T-helper 2 cell treated with Interferon-gamma antibody and Interleukin-4, amounts not matched to agents 5 μg/mL and 100 μg/mL, for 36 hours (primary cell): ENCODE results near the gene MIAT.

Experiments
- DNase-seq: peaks from one replicate; pipeline ENCODE4 v3.0.0; 2021; ENCODE audit warnings: low spot score
- H3K27ac Mint-ChIP-seq: one replicate; pipeline ENCODE4 v1.8.0; 2021; ENCODE audit warnings: mild to moderate bottlenecking, mixed read lengths
- H3K27me3 Mint-ChIP-seq: one replicate; pipeline ENCODE4 v1.8.0; 2021; ENCODE audit warnings: low read depth, mixed read lengths
- H3K36me3 Mint-ChIP-seq: one replicate; pipeline ENCODE4 v1.8.0; 2021; ENCODE audit warnings: low read depth, mixed read lengths
- H3K4me1 Mint-ChIP-seq: one replicate; pipeline ENCODE4 v1.8.0; 2021; ENCODE audit warnings: low read depth, mixed read lengths
- H3K4me3 Mint-ChIP-seq: one replicate; pipeline ENCODE4 v1.8.0; 2022; ENCODE audit warnings: mild to moderate bottlenecking, moderate library complexity, mixed read lengths
- H3K9me3 Mint-ChIP-seq: one replicate; pipeline ENCODE4 v1.8.0; 2021; ENCODE audit warnings: mixed read lengths

MIAT gene

DNA sequence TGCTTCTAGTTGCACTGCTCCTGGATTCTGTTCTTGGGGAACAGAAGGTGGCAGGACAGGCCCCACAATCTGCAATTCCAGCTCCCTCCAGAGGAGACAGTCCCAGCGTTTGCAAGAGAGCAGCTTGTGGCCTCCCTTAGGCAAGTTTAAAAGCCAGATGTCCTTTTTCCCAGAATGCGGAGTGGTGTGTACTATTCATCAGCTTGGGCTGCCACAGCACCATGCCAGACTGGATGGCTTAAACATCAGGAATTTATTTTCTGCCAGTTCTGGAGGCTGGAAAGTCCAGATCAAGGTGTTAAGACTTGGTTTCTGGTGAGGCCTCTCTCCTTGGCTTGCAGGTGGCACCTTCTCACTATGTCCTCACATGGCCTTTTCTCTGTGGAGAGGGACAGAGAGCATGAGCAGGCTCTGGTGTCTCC, 11.7 kb downstream of the MIAT start:
- H3K4me1 Mint-ChIP-seq = peaks cover 53% of the 10 kb centered on the region
- no peaks in the 10 kb centered on the region for H3K27me3 Mint-ChIP-seq
- no peak overlapping the region for H3K4me3 Mint-ChIP-seq
- DNase-seq = no peak
- H3K36me3 Mint-ChIP-seq = peaks cover 19% of the 10 kb centered on the region
- H3K9me3 Mint-ChIP-seq = no peaks in the 10 kb centered on the region
- peak overlapping the region; percentile 74 for H3K27ac Mint-ChIP-seq

- H3K36me3 Mint-ChIP-seq = peaks cover 27% of the 10 kb centered on the region
- no peak for DNase-seq
- H3K4me1 Mint-ChIP-seq = peaks cover 55% of the 10 kb centered on the region
- peak overlapping the region; percentile 98 for H3K4me3 Mint-ChIP-seq
- peak overlapping the region; percentile 100 for H3K27ac Mint-ChIP-seq
- H3K9me3 Mint-ChIP-seq = no peaks in the 10 kb centered on the region
- H3K27me3 Mint-ChIP-seq = no peaks in the 10 kb centered on the region
Measured at GRCh38 chr22:26670459-26670858, 13.1 kb downstream of the MIAT start.

DNA sequence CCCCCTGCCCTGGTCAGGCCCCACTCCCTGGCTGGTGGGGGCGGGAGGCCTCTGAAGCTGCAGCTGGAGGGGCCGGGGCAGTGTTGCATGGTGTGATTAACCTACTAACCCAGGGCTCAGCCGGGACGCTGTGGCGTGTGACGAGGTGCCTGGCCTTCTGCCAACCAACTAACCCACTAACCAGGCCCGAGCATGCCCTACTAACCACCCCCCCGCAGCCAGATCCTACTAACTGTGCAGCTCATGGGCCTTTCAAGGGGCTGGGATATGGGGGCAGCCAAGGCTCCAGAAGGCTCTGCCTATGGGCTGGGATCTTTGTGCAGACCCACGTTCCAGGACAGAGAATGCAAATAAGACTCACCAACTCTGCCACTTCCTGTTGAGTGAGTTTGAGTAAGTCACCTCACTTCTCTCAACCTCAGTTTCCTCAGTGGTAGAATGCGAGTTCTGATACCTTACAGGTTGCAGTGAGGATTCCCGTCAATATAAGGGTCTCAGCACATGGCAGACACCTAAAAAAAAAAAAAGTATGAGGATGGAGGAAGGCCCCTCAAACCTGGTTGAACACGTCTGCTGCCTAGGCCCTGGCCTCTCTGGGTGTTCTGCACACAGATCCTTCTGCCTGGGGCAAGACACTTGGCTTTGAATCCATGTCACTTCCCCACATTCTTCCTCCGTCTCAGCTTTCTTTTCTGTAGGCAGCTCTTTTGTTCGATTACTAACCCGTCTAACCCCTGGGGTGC, 14.1 kb downstream of the MIAT start:
- no peaks in the 10 kb centered on the region for H3K27me3 Mint-ChIP-seq
- H3K9me3 Mint-ChIP-seq = no peaks in the 10 kb centered on the region
- peaks cover 59% of the 10 kb centered on the region for H3K4me1 Mint-ChIP-seq
- H3K4me3 Mint-ChIP-seq = peak overlapping the region; percentile 98
- peaks cover 33% of the 10 kb centered on the region for H3K36me3 Mint-ChIP-seq
- peak overlapping the region; percentile 100 for H3K27ac Mint-ChIP-seq
- DNase-seq = peak; percentile 55

GRCh38 chr22:26672060-26672471, 14.7 kb downstream of the MIAT start:
- Mint-ChIP-seq H3K27ac (peak overlapping the region; percentile 100), H3K4me3 (peak overlapping the region; percentile 98), H3K27me3 (no peaks in the 10 kb centered on the region), H3K4me1 (peaks cover 59% of the 10 kb centered on the region), H3K9me3 (no peaks in the 10 kb centered on the region), H3K36me3 (peaks cover 33% of the 10 kb centered on the region)
- DNase-seq = no peak

- H3K27me3 Mint-ChIP-seq = no peaks in the 10 kb centered on the region
- peak; percentile 92 for DNase-seq
- H3K4me1 Mint-ChIP-seq = peaks cover 63% of the 10 kb centered on the region
- H3K4me3 Mint-ChIP-seq = peak overlapping the region; percentile 98
- peak overlapping the region; percentile 100 for H3K27ac Mint-ChIP-seq
- H3K9me3 Mint-ChIP-seq = no peaks in the 10 kb centered on the region
- H3K36me3 Mint-ChIP-seq = peaks cover 33% of the 10 kb centered on the region
Measured at GRCh38 chr22:26672590-26673468, 15.4 kb downstream of the MIAT start.

DNA sequence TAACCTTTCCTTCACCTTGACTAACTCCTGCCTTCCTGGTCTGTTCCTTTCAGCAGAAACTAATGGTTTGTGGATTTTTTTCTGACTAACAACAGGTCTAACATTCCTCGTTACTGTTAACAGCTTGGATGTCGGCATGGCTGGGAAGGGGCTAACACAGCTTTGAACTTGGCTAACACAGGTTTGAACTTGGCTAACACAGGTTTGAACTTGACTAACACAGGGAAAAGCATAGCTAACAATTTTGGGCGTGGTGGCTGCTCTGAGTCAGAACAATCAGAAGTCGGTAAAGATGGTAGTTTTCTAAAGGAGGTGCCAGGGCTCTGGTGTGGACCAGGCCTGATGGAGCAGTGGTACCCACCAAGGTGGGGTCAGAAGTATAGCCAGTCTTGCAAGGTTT, 16.1 kb downstream of the MIAT start:
- H3K27me3 Mint-ChIP-seq = no peaks in the 10 kb centered on the region
- peak overlapping the region; percentile 100 for H3K27ac Mint-ChIP-seq
- peak; percentile 32 for DNase-seq
- H3K4me3 Mint-ChIP-seq = peak overlapping the region; percentile 98
- no peaks in the 10 kb centered on the region for H3K9me3 Mint-ChIP-seq
- H3K4me1 Mint-ChIP-seq = peaks cover 66% of the 10 kb centered on the region
- peaks cover 33% of the 10 kb centered on the region for H3K36me3 Mint-ChIP-seq

- no peaks in the 10 kb centered on the region for H3K9me3 Mint-ChIP-seq
- H3K4me3 Mint-ChIP-seq = peak overlapping the region; percentile 98
- DNase-seq = peak; percentile 15
- H3K4me1 Mint-ChIP-seq = peaks cover 66% of the 10 kb centered on the region
- H3K36me3 Mint-ChIP-seq = peaks cover 31% of the 10 kb centered on the region
- peak overlapping the region; percentile 100 for H3K27ac Mint-ChIP-seq
- H3K27me3 Mint-ChIP-seq = no peaks in the 10 kb centered on the region
Measured at GRCh38 chr22:26674211-26675190, 17.1 kb downstream of the MIAT start.

GRCh38 chr22:26675687-26676268, 18.4 kb downstream of the MIAT start:
- H3K4me1 Mint-ChIP-seq = peaks cover 57% of the 10 kb centered on the region
- H3K27me3 Mint-ChIP-seq = no peaks in the 10 kb centered on the region
- H3K4me3 Mint-ChIP-seq = peak overlapping the region; percentile 98
- peaks cover 29% of the 10 kb centered on the region for H3K36me3 Mint-ChIP-seq
- H3K27ac Mint-ChIP-seq = no peak overlapping the region
- DNase-seq = no peak
- no peaks in the 10 kb centered on the region for H3K9me3 Mint-ChIP-seq

- Mint-ChIP-seq H3K9me3 (no peaks in the 10 kb centered on the region), H3K36me3 (peaks cover 34% of the 10 kb centered on the region), H3K27ac (peak overlapping the region; percentile 5), H3K4me1 (peaks cover 43% of the 10 kb centered on the region), H3K27me3 (no peaks in the 10 kb centered on the region), H3K4me3 (no peak overlapping the region)
- no peak for DNase-seq
Measured at GRCh38 chr22:26677217-26677616, 19.8 kb downstream of the MIAT start.

DNA sequence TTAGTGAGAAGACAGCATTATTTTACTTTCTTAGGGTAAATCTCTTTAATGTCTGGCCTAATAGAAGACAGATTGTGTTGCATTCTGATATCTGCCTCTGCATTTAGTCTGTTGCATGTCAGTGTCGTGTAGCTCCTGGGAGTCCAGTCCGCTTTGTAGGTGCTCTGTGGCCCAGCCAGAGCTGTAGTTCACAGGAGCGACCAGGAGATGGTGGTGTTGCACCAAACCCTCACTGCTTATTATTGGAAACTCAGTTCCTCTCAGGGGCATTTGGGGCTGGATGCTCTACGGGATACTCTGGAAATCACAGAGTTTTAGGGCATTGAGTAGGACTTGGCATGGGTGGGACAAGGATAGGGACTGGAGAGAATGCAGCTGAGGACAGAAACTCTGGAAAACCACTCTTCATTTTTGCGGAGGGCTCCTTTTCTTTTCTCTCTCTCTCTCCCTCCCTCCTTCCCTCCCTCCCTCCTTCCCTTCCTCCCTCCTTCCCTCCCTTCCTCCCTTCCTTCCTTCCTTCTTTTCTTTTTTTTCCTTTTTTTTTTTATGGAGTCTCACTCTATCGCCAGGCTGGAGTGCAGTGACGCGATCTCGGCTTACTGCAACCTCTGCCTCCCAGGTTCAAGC, 21.7 kb downstream of the MIAT start:
- Mint-ChIP-seq H3K27me3 (no peaks in the 10 kb centered on the region), H3K4me1 (peaks cover 34% of the 10 kb centered on the region), H3K27ac (no peak overlapping the region), H3K9me3 (no peaks in the 10 kb centered on the region), H3K4me3 (no peak overlapping the region), H3K36me3 (peaks cover 30% of the 10 kb centered on the region)
- peak; percentile 62 for DNase-seq

DNA sequence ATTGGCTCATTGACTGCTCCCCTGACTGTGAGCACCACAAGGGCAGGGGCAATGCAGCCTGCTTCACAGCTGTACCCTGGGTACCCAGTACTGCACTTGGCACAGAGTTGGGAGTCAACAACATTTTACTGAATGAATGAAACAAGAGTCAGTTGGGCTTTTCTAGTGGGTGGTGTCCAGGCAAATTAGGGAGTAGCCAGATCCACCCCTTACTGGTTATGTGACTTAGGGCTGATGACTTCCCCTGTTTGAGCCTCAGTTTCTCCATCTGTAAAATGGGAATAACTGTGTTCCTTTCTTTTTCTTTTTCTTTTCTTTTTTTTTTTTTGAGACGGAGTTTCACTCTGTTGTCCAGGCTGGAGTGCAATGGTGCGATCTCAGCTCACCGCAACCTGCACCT, 23.1 kb downstream of the MIAT start:
- Mint-ChIP-seq H3K36me3 (peaks cover 19% of the 10 kb centered on the region), H3K27ac (no peak overlapping the region), H3K4me1 (peaks cover 20% of the 10 kb centered on the region)

DNA sequence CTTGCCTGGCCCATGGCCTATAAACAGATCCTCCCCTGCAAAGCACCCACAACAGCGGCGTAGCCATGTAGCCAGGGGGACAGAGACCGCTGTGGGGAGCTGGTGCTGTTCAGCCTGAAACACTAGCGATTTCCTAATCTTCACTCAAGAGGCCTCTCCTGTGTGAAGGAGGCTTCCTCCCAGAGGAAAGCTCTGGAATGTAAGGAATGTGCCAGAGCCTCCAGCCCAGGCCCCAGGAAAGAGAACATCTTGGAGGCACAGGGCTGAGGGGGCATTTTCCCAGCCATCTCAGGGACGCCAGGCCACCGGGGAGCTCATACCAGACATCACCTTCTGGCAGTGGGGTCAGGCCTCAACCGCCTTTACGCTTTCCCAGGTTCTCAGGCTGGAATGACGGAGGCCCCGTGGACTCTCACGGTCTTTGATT, 24.0 kb downstream of the MIAT start:
- no peak for DNase-seq
- H3K27ac Mint-ChIP-seq = no peak overlapping the region
- H3K9me3 Mint-ChIP-seq = no peaks in the 10 kb centered on the region
- no peaks in the 10 kb centered on the region for H3K27me3 Mint-ChIP-seq
- no peak overlapping the region for H3K4me3 Mint-ChIP-seq
- peaks cover 13% of the 10 kb centered on the region for H3K36me3 Mint-ChIP-seq
- H3K4me1 Mint-ChIP-seq = peaks cover 12% of the 10 kb centered on the region

More for the DNA sequence above, 23.1 kb downstream of the MIAT start:
- no peaks in the 10 kb centered on the region for H3K27me3 Mint-ChIP-seq
- no peaks in the 10 kb centered on the region for H3K9me3 Mint-ChIP-seq
- DNase-seq = no peak
- no peak overlapping the region for H3K4me3 Mint-ChIP-seq

- H3K36me3 Mint-ChIP-seq = peaks cover 16% of the 10 kb centered on the region
- no peaks in the 10 kb centered on the region for H3K9me3 Mint-ChIP-seq
- H3K27me3 Mint-ChIP-seq = no peaks in the 10 kb centered on the region
- no peak for DNase-seq
- H3K4me3 Mint-ChIP-seq = no peak overlapping the region
- H3K27ac Mint-ChIP-seq = no peak overlapping the region
- H3K4me1 Mint-ChIP-seq = no peaks in the 10 kb centered on the region
Measured at GRCh38 chr22:26684168-26684567, 26.8 kb downstream of the MIAT start.
